Breast epithelium (tissue), 3 donors: ENCODE data around the gene PRRC2B.
"Not testable (repeated sequence)": the region's sequence is repeated elsewhere in the genome, so short reads cannot be mapped to it uniquely, and the experiment has no call there.

Experiments used
- CTCF ChIP-seq, 3 donors: fragments of 450-650 bp; IDR thresholded peaks; one replicate each; pipeline ENCODE4 v1.5.1; 2016 to 2017; ENCODE audit warnings: antibody characterized with exemption in 3 of 3, mild to moderate bottlenecking in 3 of 3, moderate library complexity in 3 of 3
- POLR2A ChIP-seq: fragments of 450-650 bp; IDR thresholded peaks from one replicate; pipeline ENCODE4 v1.6.1; 2016; ENCODE audit warnings: antibody characterized with exemption, mild to moderate bottlenecking, moderate library complexity
- POLR2AphosphoS5 ChIP-seq, 3 donors: sonication (generic); formaldehyde crosslinking; IDR thresholded peaks; one replicate each; pipeline ENCODE4 v1.6.1; 2017; ENCODE audit warnings: antibody characterized with exemption in 3 of 3

DNA sequence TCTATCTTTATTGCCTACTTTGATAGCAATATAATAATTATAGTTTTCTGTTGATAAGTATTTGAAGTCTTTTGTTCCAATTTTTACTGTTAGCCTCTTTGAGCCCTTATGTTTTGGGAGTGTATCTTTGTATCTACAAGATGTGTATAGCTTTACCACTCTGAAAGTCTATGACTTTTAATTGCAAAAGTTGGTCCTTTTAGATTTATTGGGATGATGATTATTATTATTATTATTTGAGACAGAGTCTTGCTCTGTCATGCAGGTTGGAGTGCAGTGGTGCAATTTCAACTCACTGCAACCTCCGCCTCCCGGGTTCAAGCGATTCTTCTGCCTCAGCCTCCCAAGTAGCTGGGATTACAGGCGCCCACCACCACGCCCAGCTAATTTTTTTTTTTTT lies 78.2 kb downstream of the PRRC2B start:
- TF ChIP-seq CTCF (IDR thresholded peaks at IDR 0.05); POLR2AphosphoS5 (IDR thresholded peaks at IDR 0.05); POLR2A: not testable (repeated sequence)
